ENCODE data around the gene TNFRSF12A.

DNA sequence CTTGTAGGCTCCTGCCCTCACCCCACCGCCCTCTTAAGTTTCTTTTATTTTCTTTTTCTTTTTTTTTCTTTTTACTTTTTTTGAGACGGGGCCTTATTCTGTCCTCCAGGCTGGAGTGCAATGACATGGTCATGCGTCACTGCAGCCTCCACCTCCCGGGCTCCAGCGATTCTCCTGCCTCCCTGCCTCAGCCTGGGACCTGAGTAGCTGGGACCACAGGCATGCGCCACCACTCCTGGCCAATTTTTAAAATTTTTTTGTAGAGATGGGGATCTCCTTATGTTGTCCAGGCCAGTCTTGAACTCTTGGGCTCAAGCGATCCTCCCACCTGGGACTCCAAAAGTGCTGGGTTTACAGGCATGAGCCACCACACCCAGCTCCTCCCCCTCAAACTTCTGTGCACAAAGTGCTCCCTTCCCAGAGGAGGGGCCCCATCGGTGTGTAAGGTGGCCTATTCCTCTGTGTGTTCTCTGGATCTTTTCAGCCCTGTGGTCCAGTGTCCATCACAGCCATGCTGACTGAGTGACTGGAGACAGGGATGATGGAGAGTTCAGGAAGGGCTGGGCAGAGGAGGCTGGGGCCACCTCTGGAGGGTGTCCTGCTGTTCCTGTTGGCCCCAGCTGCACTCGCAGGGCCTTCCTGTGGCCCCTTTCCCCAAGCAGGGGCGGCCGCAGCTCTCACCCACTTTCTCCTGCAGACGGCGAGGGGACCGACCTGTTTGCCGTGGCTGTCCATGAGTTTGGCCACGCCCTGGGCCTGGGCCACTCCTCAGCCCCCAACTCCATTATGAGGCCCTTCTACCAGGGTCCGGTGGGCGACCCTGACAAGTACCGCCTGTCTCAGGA lies 36.4 kb downstream of the TNFRSF12A start:
- TF ChIP-seq, protein P1, sequence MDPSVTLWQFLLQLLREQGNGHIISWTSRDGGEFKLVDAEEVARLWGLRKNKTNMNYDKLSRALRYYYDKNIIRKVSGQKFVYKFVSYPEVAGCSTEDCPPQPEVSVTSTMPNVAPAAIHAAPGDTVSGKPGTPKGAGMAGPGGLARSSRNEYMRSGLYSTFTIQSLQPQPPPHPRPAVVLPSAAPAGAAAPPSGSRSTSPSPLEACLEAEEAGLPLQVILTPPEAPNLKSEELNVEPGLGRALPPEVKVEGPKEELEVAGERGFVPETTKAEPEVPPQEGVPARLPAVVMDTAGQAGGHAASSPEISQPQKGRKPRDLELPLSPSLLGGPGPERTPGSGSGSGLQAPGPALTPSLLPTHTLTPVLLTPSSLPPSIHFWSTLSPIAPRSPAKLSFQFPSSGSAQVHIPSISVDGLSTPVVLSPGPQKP (IDR thresholded peaks at IDR 0.05; ENCODE audit: low read depth, low read length) = no peak
- TF ChIP-seq CTCF (IDR thresholded peaks at IDR 0.05) (no peak), PHF8 (IDR thresholded peaks at IDR 0.05; ENCODE audit: borderline replicate concordance, low read depth) (no peak), EP300 (IDR thresholded peaks at IDR 0.05) (no peak), RFX5 (IDR thresholded peaks at IDR 0.05) (no peak), POLR2A (IDR thresholded peaks at IDR 0.05; ENCODE audit: low read length) (no peak), REST (IDR thresholded peaks at IDR 0.05) (no peak), RAD21 (conservative IDR thresholded peaks at IDR 0.05 in 1 of 2, IDR thresholded peaks at IDR 0.05 in 1 of 2) (no peak), PBX3 (IDR thresholded peaks at IDR 0.05) (no peak)
